ENCODE measurements around the gene PRKRA. TPM values are rescaled to one million over a fixed set of nuclear protein-coding genes. Genes with fewer than 3 reads are reported as not detected.

The PRKRA gene
- 52.4 and 61.2 TPM in 2 replicates for total RNA-seq

DNA sequence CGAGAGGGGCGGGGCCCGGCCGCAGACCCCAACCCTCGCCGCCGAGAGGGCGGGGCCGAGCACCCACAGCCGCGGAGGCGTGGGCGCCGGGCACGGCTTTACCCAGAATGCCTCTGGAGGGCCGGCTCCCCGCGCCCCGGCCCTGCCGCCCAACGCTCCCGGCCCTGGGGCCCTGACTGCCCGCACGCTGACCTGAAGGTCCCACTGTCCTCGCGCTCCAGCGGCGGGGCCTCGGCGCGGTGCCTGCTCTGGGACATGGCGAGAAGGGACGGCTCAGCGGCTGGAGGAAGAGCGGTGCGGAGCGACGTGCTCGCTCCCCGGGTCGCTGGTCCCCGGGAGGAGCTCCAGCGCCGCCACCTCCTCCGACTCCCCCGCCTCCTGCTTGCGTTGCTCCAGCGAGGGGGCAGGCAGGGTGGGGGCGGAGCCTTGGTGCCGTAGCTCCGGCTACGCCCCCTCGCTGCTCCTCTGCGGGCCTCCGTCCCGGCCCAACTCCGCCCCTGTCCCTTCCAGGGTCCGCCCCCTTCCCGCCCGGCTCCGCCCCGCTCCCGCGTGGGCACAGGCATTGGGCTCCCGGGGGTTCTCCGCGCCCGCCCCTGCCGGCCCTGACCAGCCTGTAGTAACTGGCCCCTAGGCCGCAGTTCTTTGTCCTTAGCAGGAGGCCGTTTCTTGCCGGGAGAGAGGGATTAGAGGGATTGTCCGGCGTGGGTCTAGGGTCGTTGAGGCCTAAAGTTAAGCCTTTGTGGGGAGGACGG, at the start of gene PRKRA, which contains the start of gene PJVK:
TSS of gene PRKRA (minus strand) at position 402 of the 752 bp plus-strand sequence. CDS start at position 257, 145 bp downstream.
TSS of gene PJVK (plus strand) at position 605 of the 752 bp plus-strand sequence. CDS start 2,032 bp downstream, outside the sequence.
- intact Hi-C loops (cut with micrococcal nuclease), result loop anchor here (1.0 to 2.0 kb wide), 7 partner anchors 27 to 1238 kb away; partner anchors contain the start of genes FKBP7, HNRNPA3 and RBM45
- H3K36me3 Mint-ChIP-seq (ENCODE audit: low read depth), result peaks cover 25% of the 10 kb centered on the region
- peaks cover 7% of the 10 kb centered on the region for H3K27me3 Mint-ChIP-seq
- no peaks in the 10 kb centered on the region for H3K9me3 Mint-ChIP-seq
- H3K27ac Mint-ChIP-seq, result peak within 1 kb of the TSS; percentile 98
- H3K4me1 Mint-ChIP-seq, result peaks cover 25% of the 10 kb centered on the region
- peak within 1 kb of the TSS; percentile 94 for H3K4me3 Mint-ChIP-seq
- peak; percentile 99 for DNase-seq

DNA sequence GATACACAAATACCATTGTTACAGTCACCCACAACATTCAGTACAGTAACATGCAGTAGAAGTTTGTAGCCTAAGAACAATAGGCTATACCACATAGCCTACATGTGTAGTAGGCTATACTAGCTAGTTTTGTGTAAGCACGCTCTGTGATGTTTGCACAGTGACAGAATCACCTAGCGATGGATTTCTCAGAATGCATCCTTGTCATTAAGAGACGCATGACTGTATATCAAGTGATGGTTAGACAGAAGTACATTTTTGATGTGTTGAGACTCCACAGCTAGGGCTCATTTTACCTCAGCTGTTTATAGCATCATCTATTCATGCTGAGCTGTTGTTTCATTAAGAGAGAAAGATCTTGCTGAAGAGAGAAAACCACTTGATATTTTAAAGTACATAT, 48.7 kb upstream of the PRKRA start:
- Mint-ChIP-seq H3K27ac (no peak overlapping the region), H3K4me1 (peaks cover 7% of the 10 kb centered on the region), H3K36me3 (ENCODE audit: low read depth) (peaks cover 73% of the 10 kb centered on the region), H3K4me3 (no peak overlapping the region), H3K27me3 (no peaks in the 10 kb centered on the region), H3K9me3 (no peaks in the 10 kb centered on the region)
- DNase-seq, result no peak
- intact Hi-C loops (cut with micrococcal nuclease), result no loop called here

DNA sequence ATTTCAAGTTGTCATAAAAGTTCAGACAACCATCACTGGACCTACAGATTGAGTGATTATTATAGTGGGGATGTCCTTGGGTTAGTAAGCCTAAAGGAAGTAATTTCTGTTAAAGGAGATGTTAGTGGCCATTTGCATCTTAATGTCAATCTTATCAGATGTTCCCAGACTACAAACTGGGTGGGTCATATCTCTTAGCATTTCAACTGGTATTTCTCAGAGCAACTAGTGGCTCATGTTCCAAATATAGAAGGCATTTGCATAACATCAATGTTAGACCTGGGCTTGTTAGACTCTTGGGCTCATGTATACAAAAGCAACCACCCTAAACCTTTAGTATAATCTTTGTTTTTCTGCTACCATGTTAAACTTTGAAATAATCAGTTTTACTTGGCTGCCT, 47.2 kb upstream of the PRKRA start:
- Mint-ChIP-seq H3K36me3 (ENCODE audit: low read depth) (peaks cover 73% of the 10 kb centered on the region), H3K9me3 (no peaks in the 10 kb centered on the region), H3K4me3 (no peak overlapping the region), H3K4me1 (peaks cover 7% of the 10 kb centered on the region), H3K27ac (no peak overlapping the region), H3K27me3 (no peaks in the 10 kb centered on the region)
- intact Hi-C loops (cut with micrococcal nuclease), result no loop called here
- DNase-seq, result no peak

DNA sequence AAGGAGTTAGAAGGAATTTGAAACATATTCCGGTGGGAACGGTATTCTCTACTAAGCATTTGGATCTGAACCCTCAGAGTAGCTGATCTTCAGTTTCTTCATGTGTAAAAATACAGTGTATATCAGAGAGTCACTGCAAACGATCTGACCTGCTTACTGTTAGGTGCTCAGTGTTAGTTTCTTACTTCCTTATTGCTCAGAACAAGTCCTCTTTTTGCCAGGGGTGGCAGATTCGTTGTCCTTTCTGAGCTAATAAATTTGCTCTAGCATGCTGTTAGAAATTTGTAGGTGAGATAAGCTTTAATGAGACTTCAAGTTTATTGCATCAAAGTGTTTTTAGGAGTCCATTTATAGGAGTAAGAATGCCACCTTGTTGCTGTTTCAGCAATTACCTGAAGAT, 45.1 kb upstream of the PRKRA start:
- intact Hi-C loops (cut with micrococcal nuclease), result no loop called here
- H3K27me3 Mint-ChIP-seq, result no peaks in the 10 kb centered on the region
- peaks cover 68% of the 10 kb centered on the region for H3K36me3 Mint-ChIP-seq (ENCODE audit: low read depth)

DNA sequence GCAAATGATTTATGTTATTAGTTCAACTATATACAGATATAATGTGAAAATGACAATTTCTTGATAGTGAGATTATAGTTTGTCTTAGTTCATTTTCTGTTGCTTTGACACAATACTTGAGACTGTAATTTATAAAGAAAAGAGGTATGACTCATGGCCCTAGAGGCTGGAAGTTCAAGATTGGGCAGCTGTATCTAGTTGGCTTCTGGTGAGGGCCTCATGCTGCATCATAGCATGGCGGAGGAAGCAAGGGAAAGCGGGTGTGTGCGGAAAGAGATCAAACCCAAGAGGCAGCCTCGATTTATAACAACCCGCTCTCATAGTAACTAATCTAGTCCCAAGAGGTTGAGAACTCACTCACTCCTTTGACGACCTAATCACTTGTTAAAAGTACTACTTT, 40.6 kb upstream of the PRKRA start:
- Mint-ChIP-seq H3K36me3 (ENCODE audit: low read depth) (peaks cover 67% of the 10 kb centered on the region), H3K4me3 (no peak overlapping the region), H3K27ac (no peak overlapping the region), H3K9me3 (no peaks in the 10 kb centered on the region), H3K4me1 (peaks cover 18% of the 10 kb centered on the region), H3K27me3 (no peaks in the 10 kb centered on the region)
- no peak for DNase-seq
- intact Hi-C loops (cut with micrococcal nuclease), result no loop called here

More for the DNA sequence above, 45.1 kb upstream of the PRKRA start:
- no peak for DNase-seq
- Mint-ChIP-seq H3K9me3 (no peaks in the 10 kb centered on the region), H3K4me1 (peaks cover 11% of the 10 kb centered on the region), H3K4me3 (no peak overlapping the region), H3K27ac (no peak overlapping the region)

DNA sequence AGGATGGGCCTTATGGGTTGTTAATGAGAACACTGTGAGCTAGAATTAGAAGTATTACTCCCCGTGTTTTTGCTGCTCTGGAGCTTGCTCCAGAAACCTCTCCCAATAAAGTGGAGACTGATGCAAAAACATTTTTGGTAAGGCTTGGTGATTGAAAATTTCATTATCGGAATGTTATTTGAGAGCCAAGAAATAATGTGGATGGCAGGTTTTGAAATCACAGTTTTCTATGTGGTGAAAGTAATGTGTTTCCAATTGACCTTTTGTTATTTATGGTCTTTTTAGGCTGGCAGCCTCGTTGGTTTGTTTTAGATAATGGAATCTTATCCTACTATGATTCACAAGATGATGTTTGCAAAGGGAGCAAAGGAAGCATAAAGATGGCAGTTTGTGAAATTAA, 34.4 kb upstream of the PRKRA start:
- Mint-ChIP-seq H3K4me1 (peaks cover 30% of the 10 kb centered on the region), H3K9me3 (no peaks in the 10 kb centered on the region), H3K4me3 (no peak overlapping the region), H3K36me3 (ENCODE audit: low read depth) (peaks cover 35% of the 10 kb centered on the region), H3K27me3 (no peaks in the 10 kb centered on the region), H3K27ac (no peak overlapping the region)
- intact Hi-C loops (cut with micrococcal nuclease), result no loop called here
- no peak for DNase-seq

DNA sequence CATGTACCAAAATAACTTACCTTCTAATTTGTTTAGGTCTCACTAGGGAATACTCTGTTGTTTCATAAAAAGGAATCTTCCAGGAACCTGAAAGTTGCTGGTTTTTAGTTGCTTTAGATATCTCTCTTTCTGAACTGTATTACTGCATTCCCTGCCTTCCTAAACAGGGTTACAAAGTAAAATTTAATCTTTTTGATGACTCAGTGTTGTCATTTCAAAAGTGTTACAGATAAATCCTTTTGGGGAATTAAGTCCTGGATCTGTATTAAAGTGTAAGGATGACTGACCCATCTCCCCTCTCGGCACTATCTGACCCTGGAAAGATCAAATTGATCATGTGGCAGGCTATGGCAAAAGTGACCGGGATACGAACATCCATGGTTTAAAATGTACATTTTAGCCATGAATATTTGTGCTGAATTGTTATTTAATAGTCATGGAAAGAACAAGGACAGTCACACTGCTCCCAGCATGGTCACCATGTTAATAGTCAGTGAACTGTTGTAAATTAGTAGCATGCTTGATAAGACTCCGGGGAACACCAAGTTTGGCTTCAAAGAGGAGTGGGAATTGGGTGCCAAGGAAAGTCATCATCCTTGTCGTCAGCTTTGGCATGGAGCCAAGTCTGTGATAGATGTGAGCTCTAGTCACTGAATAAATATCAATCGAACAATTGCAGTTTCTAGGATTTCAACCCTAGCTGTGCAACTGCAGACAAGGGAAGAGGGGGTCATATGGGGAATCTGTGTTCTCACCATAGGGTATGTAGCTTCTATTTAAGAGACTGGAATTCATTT, 33.5 kb upstream of the PRKRA start:
- no peak overlapping the region for H3K4me3 Mint-ChIP-seq
- no peak overlapping the region for H3K27ac Mint-ChIP-seq
- intact Hi-C loops (cut with micrococcal nuclease), result loop anchor here (5.0 kb wide), 1 partner anchor 218 kb away; no protein-coding TSS in a partner anchor
- DNase-seq, result no peak
- peaks cover 29% of the 10 kb centered on the region for H3K36me3 Mint-ChIP-seq (ENCODE audit: low read depth)
- peaks cover 31% of the 10 kb centered on the region for H3K4me1 Mint-ChIP-seq
- no peaks in the 10 kb centered on the region for H3K27me3 Mint-ChIP-seq
- no peaks in the 10 kb centered on the region for H3K9me3 Mint-ChIP-seq

DNA sequence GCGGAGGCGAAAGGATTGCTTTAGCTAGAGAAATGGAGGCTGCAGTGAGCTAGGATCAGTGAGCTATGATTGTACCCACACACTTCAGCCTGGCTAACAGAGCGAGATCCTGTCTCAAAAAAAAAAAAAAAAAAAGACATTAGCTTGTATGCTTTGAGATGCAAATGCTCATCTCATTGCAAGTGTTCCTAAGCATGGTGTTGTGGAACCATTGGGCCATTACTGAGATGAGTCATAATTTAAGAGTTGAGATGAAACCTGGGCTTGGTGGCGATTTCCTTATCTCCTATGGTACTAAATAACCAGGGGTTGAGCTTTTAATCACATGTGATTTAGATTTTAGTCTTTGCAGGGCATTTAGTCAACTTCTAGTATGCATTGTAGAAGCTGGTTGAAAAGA, 31.5 kb upstream of the PRKRA start:
- Mint-ChIP-seq H3K4me3 (peak overlapping the region; percentile 93), H3K36me3 (ENCODE audit: low read depth) (peaks cover 20% of the 10 kb centered on the region), H3K9me3 (no peaks in the 10 kb centered on the region), H3K27me3 (no peaks in the 10 kb centered on the region), H3K4me1 (peaks cover 34% of the 10 kb centered on the region), H3K27ac (no peak overlapping the region)
- no peak for DNase-seq
- intact Hi-C loops (cut with micrococcal nuclease), result loop anchor here (5.0 kb wide), 1 partner anchor 220 kb away; no protein-coding TSS in a partner anchor

DNA sequence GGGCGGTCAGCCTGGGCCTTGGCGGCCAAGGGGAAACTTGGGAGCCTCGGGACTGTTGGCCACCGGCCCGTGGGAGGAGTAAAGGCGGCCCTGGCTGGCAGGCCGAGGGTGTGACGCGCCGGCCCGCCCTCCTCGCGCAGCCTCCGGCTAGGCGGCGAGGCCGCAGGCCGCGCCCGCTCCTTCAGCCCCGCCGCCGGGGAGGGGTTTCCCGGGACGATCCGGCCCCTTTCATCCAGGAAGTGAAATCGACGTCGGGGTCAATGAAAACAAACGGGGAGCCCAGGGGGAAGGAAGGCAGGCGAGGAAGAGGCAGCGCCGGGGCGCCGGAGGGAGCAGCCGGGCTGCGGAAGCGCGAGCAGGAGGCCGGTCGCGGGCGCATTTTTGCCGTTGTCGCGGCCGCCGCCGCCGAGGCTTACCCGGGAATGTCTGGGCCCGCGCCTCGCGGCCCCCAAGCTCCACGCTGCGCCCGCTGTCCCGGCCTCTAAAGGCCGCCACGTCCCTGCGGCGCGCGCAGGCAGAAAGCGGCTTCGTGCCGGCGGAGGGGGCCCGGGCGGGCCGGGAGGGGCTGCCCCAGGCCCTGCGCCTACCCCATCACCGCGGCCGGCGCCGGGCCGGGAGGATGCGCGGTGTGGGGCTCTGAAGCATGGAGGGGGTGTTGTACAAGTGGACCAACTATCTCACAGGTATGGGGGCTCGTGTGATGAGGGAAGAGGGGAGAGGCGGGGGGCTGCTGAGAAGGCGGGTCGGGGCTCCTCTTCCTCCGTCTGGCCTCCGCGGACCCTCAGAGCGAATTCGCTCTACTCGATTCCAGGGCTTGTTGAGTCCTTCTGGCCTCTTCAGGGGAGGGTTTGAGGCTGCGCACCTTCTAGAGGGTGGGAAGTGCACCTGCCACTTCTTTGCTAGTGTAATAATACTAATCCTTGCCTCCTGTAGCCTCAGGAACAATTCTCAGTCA, 29.5 kb upstream of the PRKRA start, which contains the start of gene PLEKHA3:
TSS of gene PLEKHA3 (plus strand) at position 231 of the 955 bp plus-strand sequence. CDS start at position 644, 413 bp downstream.
- peak; percentile 96 for DNase-seq
- Mint-ChIP-seq H3K9me3 (no peaks in the 10 kb centered on the region), H3K27me3 (no peaks in the 10 kb centered on the region), H3K36me3 (ENCODE audit: low read depth) (peaks cover 5% of the 10 kb centered on the region), H3K27ac (peak within 1 kb of the TSS; percentile 97), H3K4me3 (peak within 1 kb of the TSS; percentile 93), H3K4me1 (peaks cover 38% of the 10 kb centered on the region)
- intact Hi-C loops (cut with micrococcal nuclease), result loop anchor here (5.0 kb wide), 1 partner anchor 222 kb away; no protein-coding TSS in a partner anchor

DNA sequence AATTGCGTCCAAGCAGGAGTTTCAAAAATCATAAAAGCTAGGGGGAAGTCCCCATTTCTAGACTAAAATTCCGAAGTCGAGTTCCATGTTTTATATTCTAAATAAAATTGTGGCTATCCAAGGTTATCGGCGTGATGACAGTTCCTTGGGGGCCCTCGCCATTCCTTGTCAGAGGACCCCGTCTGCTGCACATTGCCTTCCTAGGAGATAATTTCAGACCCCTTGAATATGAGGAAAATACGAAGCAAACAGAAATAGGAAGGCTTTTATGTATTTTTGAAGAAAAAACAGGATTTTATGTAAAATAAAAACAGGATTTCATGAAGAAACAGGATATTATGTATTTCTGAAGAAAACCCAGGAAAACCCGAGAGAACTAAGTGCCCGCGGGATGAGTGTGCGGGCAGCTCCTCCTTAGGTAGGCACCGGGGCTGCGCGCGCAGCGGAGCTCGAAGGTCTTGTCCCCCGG, 28.8 kb upstream of the PRKRA start:
- Mint-ChIP-seq H3K36me3 (ENCODE audit: low read depth) (peaks cover 3% of the 10 kb centered on the region), H3K27ac (peak overlapping the region; percentile 97), H3K27me3 (no peaks in the 10 kb centered on the region), H3K4me3 (peak overlapping the region; percentile 93), H3K4me1 (peaks cover 35% of the 10 kb centered on the region), H3K9me3 (no peaks in the 10 kb centered on the region)
- no peak for DNase-seq
- intact Hi-C loops (cut with micrococcal nuclease), result loop anchor here (1.0 to 5.0 kb wide), 4 partner anchors 44 to 367 kb away; partner anchors contain the start of gene RBM45

DNA sequence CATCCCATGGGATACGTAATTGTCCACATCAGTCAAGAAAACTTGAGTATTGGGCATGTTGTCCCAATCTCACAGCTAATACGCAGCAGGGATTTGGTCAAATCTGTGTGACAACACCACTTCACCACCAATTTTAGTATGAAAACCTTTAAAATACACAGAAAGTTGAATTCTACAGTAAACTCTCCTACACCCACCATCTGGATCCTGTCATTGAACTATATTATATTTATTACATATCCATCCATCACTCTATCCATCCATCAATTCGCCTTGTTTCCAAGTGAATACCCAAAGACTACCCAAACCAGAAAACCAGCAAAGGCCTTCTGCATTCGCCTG, 28.3 kb upstream of the PRKRA start:
- H3K27ac Mint-ChIP-seq, result peak overlapping the region; percentile 97
- DNase-seq, result no peak
- H3K27me3 Mint-ChIP-seq, result no peaks in the 10 kb centered on the region
- peaks cover 3% of the 10 kb centered on the region for H3K36me3 Mint-ChIP-seq (ENCODE audit: low read depth)
- intact Hi-C loops (cut with micrococcal nuclease), result loop anchor here (1.0 to 2.0 kb wide), 3 partner anchors 44 to 366 kb away; partner anchors contain the start of gene RBM45
- peak overlapping the region; percentile 93 for H3K4me3 Mint-ChIP-seq
- peaks cover 35% of the 10 kb centered on the region for H3K4me1 Mint-ChIP-seq
- H3K9me3 Mint-ChIP-seq, result no peaks in the 10 kb centered on the region

DNA sequence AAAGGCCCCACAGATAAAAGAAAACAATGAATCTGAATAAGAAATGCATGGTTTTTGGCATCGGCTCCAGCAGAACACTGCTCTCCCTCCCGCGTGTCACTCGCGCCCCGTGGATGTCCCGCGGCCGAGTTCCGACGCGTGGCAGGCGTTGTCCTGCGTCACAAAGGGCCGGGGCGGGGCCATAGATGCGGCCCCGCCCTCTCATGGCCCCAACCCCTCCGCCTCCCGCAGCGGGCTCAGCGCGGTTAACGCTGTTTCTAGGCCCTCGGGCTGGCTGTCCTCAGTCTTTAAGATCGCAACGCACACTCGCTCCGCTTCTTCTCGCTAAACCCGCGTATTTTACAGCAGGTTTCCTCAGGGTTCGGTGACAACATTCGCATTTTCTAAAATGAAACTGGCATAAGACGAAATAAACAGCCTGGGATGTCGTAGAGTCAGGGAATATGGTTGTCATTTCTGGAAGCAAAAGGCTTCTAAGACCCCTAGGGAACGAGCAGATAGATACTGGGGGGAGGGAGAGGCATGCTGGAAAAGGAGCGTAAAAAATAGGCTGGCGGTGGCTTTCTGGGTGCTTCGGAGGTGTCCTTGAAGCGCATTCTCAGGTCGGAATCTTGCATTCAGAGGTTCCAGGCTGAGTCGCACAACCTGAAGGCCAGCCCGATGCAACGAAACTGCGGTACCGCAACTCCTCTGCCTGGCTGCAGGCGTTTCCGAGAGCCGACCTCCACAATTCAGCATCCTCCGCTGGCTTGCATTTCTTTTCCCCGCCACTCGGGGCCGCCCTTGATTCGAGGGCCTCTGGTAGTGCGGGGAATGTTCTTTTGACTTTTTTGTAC, 27.7 kb upstream of the PRKRA start, which contains the start of gene FKBP7:
TSS of gene FKBP7 (minus strand) at position 162 of the 836 bp plus-strand sequence. CDS start at position 61, 101 bp downstream.
- peak; percentile 94 for DNase-seq
- Mint-ChIP-seq H3K36me3 (ENCODE audit: low read depth) (peaks cover 3% of the 10 kb centered on the region), H3K4me3 (peak within 1 kb of the TSS; percentile 93), H3K4me1 (peaks cover 35% of the 10 kb centered on the region), H3K9me3 (no peaks in the 10 kb centered on the region), H3K27ac (peak within 1 kb of the TSS; percentile 97), H3K27me3 (no peaks in the 10 kb centered on the region)
- intact Hi-C loops (cut with micrococcal nuclease), result loop anchor here (1.0 to 2.0 kb wide), 4 partner anchors 27 to 366 kb away; partner anchors contain the start of genes PJVK, PRKRA and RBM45

All from activated CD4-positive, alpha-beta T cell treated with anti-CD3 and anti-CD28 coated beads, Interleukin-2, amount 10 ng/mL, durations not matched to agents 24 days and 14 days (primary cell).